Measurements from ENCODE around the gene LRRN4. TPM values are rescaled to one million over a fixed set of nuclear protein-coding genes. Genes with fewer than 3 reads are reported as not detected.
A peak's percentile ranks its signal among the peaks of the same experiment; 100 is the strongest.

LRRN4 gene
- total RNA-seq, 6 donors from 2014 or later, result 18.9 to 177 (median 68.5) TPM

- ATAC-seq (ENCODE audit: low FRiP score in 2 of 2), result no peak
- H3K36me3 ChIP-seq, result peaks cover 8 to 58% (median 39%) of the 10 kb centered on the region in 4 donors
These were observed 39.8 kb downstream of the LRRN4 start for GRCh38 chr20:6014017-6014416.

GRCh38 chr20:6012179-6012578 lies 41.7 kb downstream of the LRRN4 start:
- WGBS, 2 donors, result 95 to 96% methylated on average over 5 of the region's 5 CpGs
- Histone ChIP-seq H3K27ac (no peak overlapping the region), H3K4me3 (no peak overlapping the region), H3K9me3 (no peaks in the 10 kb centered on the region), H3K27me3 (no peaks in the 10 kb centered on the region), H3K36me3 (peaks cover 8 to 53% (median 39%) of the 10 kb centered on the region in 4 donors), H3K4me1 (peaks cover 16 to 31% (median 20%) of the 10 kb centered on the region in 4 donors)
- no peak for DNase-seq
- TF ChIP-seq CTCF (IDR thresholded peaks at IDR 0.05) (no peak), POLR2AphosphoS5 (IDR thresholded peaks at IDR 0.05) (no peak), EP300 (IDR thresholded peaks at IDR 0.05) (no peak), POLR2A (IDR thresholded peaks at IDR 0.05) (no peak)
- no peak for ATAC-seq (ENCODE audit: low FRiP score in 2 of 2)

More at GRCh38 chr20:6014017-6014416, 39.8 kb downstream of the LRRN4 start:
- H3K27ac ChIP-seq, result no peak overlapping the region
- H3K4me1 ChIP-seq, result peaks cover 0 to 13% (median 3%) of the 10 kb centered on the region in 4 donors
- H3K9me3 ChIP-seq, result no peaks in the 10 kb centered on the region
- H3K27me3 ChIP-seq, result no peaks in the 10 kb centered on the region
- no peak for TF ChIP-seq POLR2A (IDR thresholded peaks at IDR 0.05)
- no peak for TF ChIP-seq POLR2AphosphoS5 (IDR thresholded peaks at IDR 0.05)
- no peak for TF ChIP-seq EP300 (IDR thresholded peaks at IDR 0.05)
- TF ChIP-seq CTCF (IDR thresholded peaks at IDR 0.05), result no peak
- WGBS, 2 donors, result 84 to 85% methylated on average over 3 of the region's 3 CpGs
- H3K4me3 ChIP-seq, result no peak overlapping the region
- no peak for DNase-seq

GRCh38 chr20:6008254-6008653 lies 45.6 kb downstream of the LRRN4 start:
- WGBS, 2 donors, result 32 to 46% methylated on average over 5 of the region's 5 CpGs
- Histone ChIP-seq H3K9me3 (no peaks in the 10 kb centered on the region), H3K4me3 (peak overlapping the region in 1 of 4 donors; percentile 94), H3K27ac (peak overlapping the region in 3 of 4 donors; percentile 28 to 96 (median 55)), H3K27me3 (no peaks in the 10 kb centered on the region), H3K36me3 (peaks cover 5 to 37% (median 23%) of the 10 kb centered on the region in 4 donors), H3K4me1 (peaks cover 21 to 37% (median 28%) of the 10 kb centered on the region in 4 donors)
- DNase-seq, result peak in 1 of 2 donors; percentile 82
- ATAC-seq (ENCODE audit: low FRiP score in 2 of 2), result peak; percentile 52 to 67
- TF ChIP-seq POLR2AphosphoS5 (IDR thresholded peaks at IDR 0.05), result peak; percentile 62 to 63
- TF ChIP-seq EP300 (IDR thresholded peaks at IDR 0.05), result peak in 1 of 4 donors; percentile 61
- TF ChIP-seq POLR2A (IDR thresholded peaks at IDR 0.05), result no peak

GRCh38 chr20:6007529-6008103 lies 46.2 kb downstream of the LRRN4 start:
- Histone ChIP-seq H3K9me3 (no peaks in the 10 kb centered on the region), H3K36me3 (peaks cover 5 to 31% (median 21%) of the 10 kb centered on the region in 4 donors), H3K4me3 (peak overlapping the region in 3 of 4 donors; percentile 94 to 99 (median 96)), H3K27me3 (no peaks in the 10 kb centered on the region), H3K4me1 (peaks cover 21 to 37% (median 28%) of the 10 kb centered on the region in 4 donors), H3K27ac (peak overlapping the region in 3 of 4 donors; percentile 28 to 96 (median 55))
- ATAC-seq (ENCODE audit: low FRiP score in 2 of 2) (no peak), DNase-seq (no peak)
- TF ChIP-seq CTCF (IDR thresholded peaks at IDR 0.05) (no peak), EP300 (IDR thresholded peaks at IDR 0.05) (no peak), POLR2AphosphoS5 (IDR thresholded peaks at IDR 0.05) (no peak), POLR2A (IDR thresholded peaks at IDR 0.05) (no peak)
- WGBS, 2 donors, result 35 to 42% methylated on average over 3 of the region's 3 CpGs

GRCh38 chr20:6007094-6007528 lies 46.7 kb downstream of the LRRN4 start:
- Histone ChIP-seq H3K9me3 (no peaks in the 10 kb centered on the region), H3K27ac (peak overlapping the region in 3 of 4 donors; percentile 28 to 96 (median 90)), H3K4me3 (peak overlapping the region; percentile 80 to 99 (median 95)), H3K36me3 (peaks cover 5 to 26% (median 16%) of the 10 kb centered on the region in 4 donors), H3K27me3 (no peaks in the 10 kb centered on the region), H3K4me1 (peaks cover 21 to 37% (median 28%) of the 10 kb centered on the region in 4 donors)
- no peak for ATAC-seq (ENCODE audit: low FRiP score in 2 of 2)
- WGBS, 2 donors, result 13 to 15% methylated on average over 4 of the region's 4 CpGs
- peak in 1 of 2 donors; percentile 24 for DNase-seq
- no peak for TF ChIP-seq POLR2A (IDR thresholded peaks at IDR 0.05)
- TF ChIP-seq CTCF (IDR thresholded peaks at IDR 0.05), result no peak
- no peak for TF ChIP-seq POLR2AphosphoS5 (IDR thresholded peaks at IDR 0.05)
- TF ChIP-seq EP300 (IDR thresholded peaks at IDR 0.05), result no peak
